ENCODE measurements around the gene FRAS1.
A peak's percentile ranks its signal among the peaks of the same experiment; 100 is the strongest.
"Not testable (repeated sequence)": the region's sequence is repeated elsewhere in the genome, so short reads cannot be mapped to it uniquely, and the experiment has no call there.

Gene FRAS1

GRCh38 chr4:78057135-78057599 lies at the start of gene FRAS1:
Gene FRAS1 (plus strand): TSS chr4:78057323. CDS start chr4:78058010, 687 bp downstream.
- peak; percentile 49 to 95 for DNase-seq

GRCh38 chr4:78011003-78011402 lies 46.1 kb upstream of the FRAS1 start:
- DNase-seq, result not testable (repeated sequence)

- DNase-seq, result peak; percentile 17 to 40
These were observed 41.9 kb upstream of the FRAS1 start for GRCh38 chr4:78014889-78015886.

GRCh38 chr4:78018271-78019049 lies 38.7 kb upstream of the FRAS1 start:
- no peak for DNase-seq

- DNase-seq, result no peak
These were observed 37.7 kb upstream of the FRAS1 start for GRCh38 chr4:78019414-78019813.

- no peak for DNase-seq
These were observed 36.4 kb upstream of the FRAS1 start for GRCh38 chr4:78020677-78021076.

GRCh38 chr4:78022517-78022916 lies 34.6 kb upstream of the FRAS1 start:
- no peak for DNase-seq

- DNase-seq, result no peak
These were observed 33.0 kb upstream of the FRAS1 start for GRCh38 chr4:78024085-78024484.

GRCh38 chr4:78024576-78025091 lies 32.5 kb upstream of the FRAS1 start:
- no peak for DNase-seq

- DNase-seq, result no peak
These were observed 25.6 kb upstream of the FRAS1 start for GRCh38 chr4:78031417-78031950.

- peak; percentile 49 to 74 for DNase-seq
These were observed 24.7 kb upstream of the FRAS1 start for GRCh38 chr4:78032446-78032845.

- DNase-seq, result no peak
These were observed 24.2 kb upstream of the FRAS1 start for GRCh38 chr4:78032929-78033328.

- DNase-seq, result no peak
These were observed 23.3 kb upstream of the FRAS1 start for GRCh38 chr4:78033861-78034260.

- no peak for DNase-seq
These were observed 18.4 kb upstream of the FRAS1 start for GRCh38 chr4:78038704-78039103.

- DNase-seq, result no peak
These were observed 17.4 kb upstream of the FRAS1 start for GRCh38 chr4:78039678-78040077.

GRCh38 chr4:78040431-78040830 lies 16.7 kb upstream of the FRAS1 start:
- no peak for DNase-seq

- DNase-seq, result no peak
These were observed 9.8 kb upstream of the FRAS1 start for GRCh38 chr4:78047366-78047765.

GRCh38 chr4:78056265-78057129 lies 626 bp upstream of the FRAS1 start:
- DNase-seq, result peak; percentile 95 to 97

GRCh38 chr4:78057600-78058550 lies 752 bp downstream of the FRAS1 start:
- DNase-seq, result peak; percentile 70 to 81

GRCh38 chr4:78058591-78059523 lies 1.7 kb downstream of the FRAS1 start:
- peak; percentile 49 to 63 for DNase-seq
